H1 (cell line): ENCODE measurements around the gene CNFN. TPM values are rescaled to one million over a fixed set of nuclear protein-coding genes. Genes with fewer than 3 reads are reported as not detected.

ENCODE experiments used
- CTCF ChIA-PET: fragments of 300-600 bp; sonication (Branson Sonifier 250); formaldehyde crosslinking; loops from one replicate; lab custom pipeline; 2021; ENCODE audit not compliant: partially characterized antibody; lab: Charles Lee
- POLR2A ChIA-PET: fragments of 300-600 bp; sonication (Branson Sonifier 250); formaldehyde crosslinking; loops from one replicate; lab custom pipeline; 2021; ENCODE audit warnings: inconsistent platforms; ENCODE audit not compliant: partially characterized antibody; lab: Charles Lee
- DNase-seq, 2 experiments: peaks; one replicate each; pipeline versions ENCODE4 v3.0.0 to v3.0.0-alpha.2; 2010 to 2022; ENCODE audit warnings: low spot score in 2 of 2, low read depth in 1 of 2, mixed read lengths in 1 of 2
- FAIRE-seq: peaks from 2 replicates; lab custom pipeline; 2011; peaks lifted over from hg19 to GRCh38; lab: Jason Lieb, UNC
- H2AFZ ChIP-seq: 2 replicates; pipeline ENCODE4 v1.8.1; 2012; ENCODE audit warnings: low read length, inconsistent platforms
- H2AK5ac ChIP-seq: 2 replicates; pipeline ENCODE4 v1.6.1; 2013; ENCODE audit warnings: low read depth, low read length
- H2BK120ac ChIP-seq: replicated peaks from 2 replicates; pipeline ENCODE3; 2013; ENCODE audit warnings: low read depth, low read length, inconsistent platforms
- H2BK12ac ChIP-seq: 2 replicates; pipeline ENCODE4 v1.6.1; 2013; ENCODE audit warnings: low read depth, low read length
- H2BK15ac ChIP-seq: 2 replicates; pipeline ENCODE4 v1.6.1; 2013; ENCODE audit warnings: low read length
- H2BK20ac ChIP-seq: 2 replicates; pipeline ENCODE4 v1.6.1; 2013; ENCODE audit warnings: low read length
- H2BK5ac ChIP-seq: 2 replicates; pipeline ENCODE4 v1.6.1; 2013; ENCODE audit warnings: low read depth, low read length
- H3K14ac ChIP-seq: 2 replicates; pipeline ENCODE4 v1.6.1; 2013; ENCODE audit warnings: inconsistent platforms; ENCODE audit not compliant: insufficient read length
- H3K18ac ChIP-seq: 2 replicates; pipeline ENCODE4 v1.6.1; 2013; ENCODE audit warnings: low read length; ENCODE audit errors: extremely low read depth
- H3K23ac ChIP-seq: 2 replicates; pipeline ENCODE4 v1.6.1; 2013; ENCODE audit warnings: inconsistent platforms; ENCODE audit not compliant: insufficient read length
- H3K23me2 ChIP-seq: 2 replicates; pipeline ENCODE4 v1.6.1; 2013; ENCODE audit warnings: low read depth, low read length
- H3K27ac ChIP-seq: 2 replicates; pipeline ENCODE4 v1.6.1; 2011; ENCODE audit warnings: low read depth, low read length, inconsistent platforms
- H3K27me3 ChIP-seq, 4 experiments: replicated peaks in 1 of 4; 1 replicate in 1 of 4; 2 replicates in 3 of 4; pipeline versions ENCODE4 v1.6.1 to v1.8.1; 2011 to 2013; ENCODE audit warnings: low read length in 3 of 4, mild to moderate bottlenecking in 3 of 4, inconsistent platforms in 2 of 4, mixed read lengths in 2 of 4, moderate library complexity in 1 of 4; ENCODE audit not compliant: control insufficient read depth in 3 of 4, insufficient read depth in 3 of 4; ENCODE audit errors: extremely low read depth in 1 of 4
- H3K36me3 ChIP-seq, 4 experiments: 2 replicates each; pipeline versions ENCODE4 v1.6.1 to v1.8.1; 2011 to 2013; ENCODE audit warnings: mild to moderate bottlenecking in 4 of 4, low read length in 3 of 4, moderate library complexity in 2 of 4, control low read depth in 1 of 4, inconsistent platforms in 1 of 4; ENCODE audit not compliant: insufficient read depth in 4 of 4, control insufficient read depth in 2 of 4
- H3K4ac ChIP-seq: replicated peaks from 2 replicates; pipeline ENCODE3; 2013; ENCODE audit warnings: low read length, low read depth, mixed read lengths, inconsistent platforms; ENCODE audit not compliant: insufficient read length
- H3K4me1 ChIP-seq, 4 experiments: replicated peaks in 1 of 4; 1 replicate in 1 of 4; 2 replicates in 3 of 4; pipeline versions ENCODE4 v1.6.1 to v1.8.1; 2011 to 2013; ENCODE audit warnings: low read length in 3 of 4, inconsistent platforms in 2 of 4, mixed read lengths in 1 of 4; ENCODE audit not compliant: insufficient read depth in 4 of 4, control insufficient read depth in 3 of 4
- H3K4me2 ChIP-seq, 2 experiments: 2 replicates each; pipeline versions ENCODE4 v1.6.1 to v1.8.1; 2011 to 2013; ENCODE audit warnings: low read depth in 2 of 2, low read length in 2 of 2, control low read depth in 1 of 2, inconsistent platforms in 1 of 2, mild to moderate bottlenecking in 1 of 2; ENCODE audit not compliant: insufficient read depth in 1 of 2
- H3K4me3 ChIP-seq, 4 experiments: fragments of 200-600, 300-600 bp in 1 of 4; sonication (generic), shearing (Covaris generic), sonication (Bioruptor Twin) in 1 of 4; 2 replicates each; pipeline versions ENCODE4 v1.5.1 to v1.8.1; 2011 to 2016; ENCODE audit warnings: low read length in 4 of 4, low read depth in 3 of 4, control low read depth in 2 of 4, inconsistent platforms in 2 of 4, mild to moderate bottlenecking in 2 of 4, mixed read lengths in 1 of 4, moderate library complexity in 1 of 4; ENCODE audit not compliant: insufficient read depth in 2 of 4; ENCODE audit errors: extremely low read depth in 1 of 4
- H3K56ac ChIP-seq: replicated peaks from 2 replicates; pipeline ENCODE3; 2013; ENCODE audit warnings: low read depth, mild to moderate bottlenecking, mixed read lengths, low read length, inconsistent platforms; ENCODE audit not compliant: insufficient read length
- H3K79me1 ChIP-seq: 2 replicates; pipeline ENCODE4 v1.6.1; 2013; ENCODE audit warnings: low read depth, low read length, control low read depth
- H3K79me2 ChIP-seq, 2 experiments: 2 replicates each; pipeline versions ENCODE4 v1.6.1 to v1.8.1; 2012 to 2013; ENCODE audit warnings: low read length in 2 of 2, mild to moderate bottlenecking in 2 of 2, inconsistent platforms in 1 of 2; ENCODE audit not compliant: insufficient read depth in 2 of 2, control insufficient read depth in 1 of 2
- H3K9ac ChIP-seq, 4 experiments: replicated peaks in 1 of 4; 1 replicate in 1 of 4; 2 replicates in 3 of 4; pipeline versions ENCODE4 v1.6.1 to v1.8.1; 2011 to 2013; ENCODE audit warnings: low read depth in 3 of 4, low read length in 3 of 4, control low read depth in 2 of 4, mild to moderate bottlenecking in 2 of 4, moderate library complexity in 2 of 4, inconsistent platforms in 1 of 4; ENCODE audit errors: extremely low read depth in 1 of 4
- H3K9me3 ChIP-seq, 2 experiments: 2 replicates each; pipeline versions ENCODE4 v1.6.1 to v1.8.1; 2012 to 2013; ENCODE audit warnings: mild to moderate bottlenecking in 2 of 2, moderate library complexity in 2 of 2, control low read depth in 1 of 2, inconsistent platforms in 1 of 2, low read depth in 1 of 2, low read length in 1 of 2, mixed read lengths in 1 of 2; ENCODE audit not compliant: insufficient read depth in 2 of 2
- H4K20me1 ChIP-seq, 2 experiments: replicated peaks in 1 of 2; 2 replicates each; pipeline versions ENCODE3 to v1.8.1; 2011 to 2013; ENCODE audit warnings: inconsistent platforms in 2 of 2, low read length in 2 of 2, mild to moderate bottlenecking in 1 of 2; ENCODE audit not compliant: insufficient read depth in 2 of 2, control insufficient read depth in 1 of 2
- H4K5ac ChIP-seq: 2 replicates; pipeline ENCODE4 v1.6.1; 2013; ENCODE audit warnings: low read length, low read depth, mixed read lengths, inconsistent platforms; ENCODE audit not compliant: insufficient read length
- H4K8ac ChIP-seq: 2 replicates; pipeline ENCODE4 v1.8.0; 2013; ENCODE audit warnings: mild to moderate bottlenecking, moderate library complexity, low read length, inconsistent platforms; ENCODE audit not compliant: insufficient read depth; ENCODE audit errors: extremely low read depth
- H4K91ac ChIP-seq: replicated peaks from 2 replicates; pipeline ENCODE3; 2013; ENCODE audit warnings: low read length, mixed read lengths, inconsistent platforms; ENCODE audit not compliant: insufficient read length
- ASH2L ChIP-seq: fragments of 200-600, 300-600 bp; sonication (generic); IDR thresholded peaks from one replicate; pipeline ENCODE4 v1.7.1; 2017; ENCODE audit warnings: low read length
- FOSL1 ChIP-seq: IDR thresholded peaks from 2 replicates; pipeline ENCODE4 v1.6.1; 2011; ENCODE audit warnings: mild to moderate bottlenecking, low read depth, low read length, moderate library complexity; ENCODE audit not compliant: insufficient read depth
- WGBS, 2 experiments: shearing (Covaris generic) in 1 of 2; methylation state at CpG; one replicate each; pipeline versions ENCODE4 v1.1.6 to v1.1.7; 2013 to 2015; ENCODE audit warnings: low lambda C conversion rate in 2 of 2, mixed read lengths in 2 of 2, inconsistent platforms in 1 of 2, low coverage in 1 of 2, missing lambda C conversion rate in 1 of 2; ENCODE audit not compliant: insufficient replicate concordance in 2 of 2, insufficient coverage in 1 of 2, insufficient read length in 1 of 2; ENCODE audit errors: extremely low coverage in 1 of 2, missing lambda C conversion rate in 1 of 2; 5-methylcytosine and 5-hydroxymethylcytosine counted together
- polyA plus RNA-seq, 7 experiments: library from polyadenylated mRNA; depleted of rRNA in 3 of 7; stranded (reverse) in 5 of 7; unstranded in 2 of 7; fragments of >200 nt in 5 of 7; fragments of 200-250 nt in 2 of 7; gene quantifications; 1 replicate in 5 of 7; 2 replicates in 1 of 7; 4 replicates in 1 of 7; pipeline versions ENCODE4 v1.2.1 to v1.2.3, GENCODE V29; 2011 to 2013; ENCODE audit warnings: missing spikeins in 2 of 7, mixed read lengths in 2 of 7
- total RNA-seq: library from RNA; stranded (reverse); fragmentation: NEBNext Ultra II Directional; extraction: Animal tissue kit (Norgen Biotek cat#: 25700); gene quantifications from 2 replicates; pipeline ENCODE4 v1.2.1, GENCODE V29; 2021
- TF ChIP-seq, protein P1 (sequence below): IDR thresholded peaks from 2 replicates; pipeline ENCODE4 v1.6.1; 2012; ENCODE audit warnings: inconsistent platforms

CNFN gene
- total and polyA plus RNA-seq, 2 of the 8 experiments (the other 6 are each of a cell fraction or from before 2014, with no cell fraction given), result 8.9 to 31.5 TPM

DNA sequence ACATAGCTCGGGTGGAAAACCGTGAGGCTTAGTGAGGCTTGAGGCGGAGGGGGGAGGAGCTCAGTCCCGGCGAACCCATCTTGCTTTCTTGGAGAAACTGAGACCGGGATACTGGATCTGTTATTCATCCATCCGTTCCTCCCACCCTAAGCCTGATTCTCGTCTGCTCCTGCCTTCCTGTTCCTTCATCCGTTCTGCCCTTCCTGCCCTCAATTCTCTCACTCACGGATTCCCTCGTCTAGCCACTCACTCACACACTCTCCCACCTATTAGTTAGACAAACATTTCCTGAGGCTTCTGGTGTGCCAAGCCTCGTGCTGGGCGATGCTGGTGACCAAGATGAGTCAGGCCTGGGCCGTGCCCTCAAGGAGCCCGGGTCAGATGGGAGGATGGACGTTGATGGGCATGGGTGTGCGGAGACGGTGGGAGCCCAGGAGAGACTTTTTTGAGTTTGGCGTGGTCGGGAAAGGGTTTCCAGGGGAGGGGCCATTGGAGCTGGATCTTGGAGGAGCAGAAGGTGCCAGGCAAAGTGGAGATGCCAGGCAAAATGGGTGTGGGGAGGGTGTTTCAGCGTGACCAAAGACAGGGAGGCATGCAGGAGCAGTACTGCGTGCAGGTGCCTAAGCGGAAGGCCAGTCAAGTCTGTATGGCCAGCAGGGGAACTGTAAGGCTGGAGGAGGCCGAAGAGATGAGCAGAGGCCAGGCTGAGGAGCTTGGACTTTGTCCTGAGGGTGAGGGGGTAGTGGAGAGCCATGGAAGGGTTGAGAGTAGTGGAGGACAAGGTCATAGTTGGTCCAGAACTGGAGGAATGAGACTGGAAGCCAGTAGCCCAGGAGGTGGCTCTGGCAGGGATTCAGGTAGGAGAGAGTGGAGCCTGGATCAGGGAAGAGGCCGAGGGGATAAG, 7.4 kb upstream of the CNFN start:
- peaks cover 0 to 6% of the 10 kb centered on the region in 2 experiments; a peak in 1 of 4 replicates for H3K79me2 ChIP-seq
- POLR2A ChIA-PET, result interaction anchor here (0.6 to 7.7 kb wide), 13 partner anchors 9 to 1638 kb away, joined by 3 to 47 read pairs (median 3); partner anchors contain the start of genes CNFN and GSK3A
- H3K4me1 ChIP-seq, result peaks cover 7 to 12% (median 9%) of the 10 kb centered on the region in 4 experiments; a peak in 6 of 7 replicates
- H4K91ac ChIP-seq, result peak overlapping the region; percentile 59
- H3K36me3 ChIP-seq, result no peaks in the 10 kb centered on the region
- H3K4me2 ChIP-seq, result peak overlapping the region; percentile 84 to 89
- H3K56ac ChIP-seq, result peak overlapping the region; percentile 88
- peak overlapping the region; percentile 94 for H3K4ac ChIP-seq
- peaks cover 0 to 15% of the 10 kb centered on the region in 2 experiments for H4K20me1 ChIP-seq
- no peak overlapping the region; the same call in 1 of the 2 replicates for H3K18ac ChIP-seq
- peak overlapping the region; percentile 60; the same call in 1 of the 2 replicates for H2BK12ac ChIP-seq
- H2BK15ac ChIP-seq, result no peak overlapping the region; the same call in 1 of the 2 replicates
- H4K5ac ChIP-seq, result peak overlapping the region; percentile 49
- H3K14ac ChIP-seq, result no peak overlapping the region
- CTCF ChIA-PET, result interaction anchor here (0.7 to 3.0 kb wide), 16 partner anchors 9 to 419 kb away, joined by 3 to 15 read pairs (median 3); no protein-coding TSS in a partner anchor
- peaks cover 0 to 3% (median 1%) of the 10 kb centered on the region in 4 experiments; a peak in 5 of 7 replicates for H3K27me3 ChIP-seq
- DNase-seq, result no peak
- no peak overlapping the region for H2BK20ac ChIP-seq
- H2AK5ac ChIP-seq, result peak overlapping the region; percentile 19; the same call in 1 of the 2 replicates
- no peak for FAIRE-seq
- WGBS, 2 experiments, result 24% methylated on average over 25 of the region's 25 CpGs; no CpG with 5 or more reads in 1 of the 2 experiments
- no peak overlapping the region for H3K27ac ChIP-seq
- H3K4me3 ChIP-seq, result peak overlapping the region; percentile 81 to 89 (median 86)
- peaks cover 7% of the 10 kb centered on the region for H3K79me1 ChIP-seq
- H3K23me2 ChIP-seq, result peaks cover 17% of the 10 kb centered on the region; the same call in 1 of the 2 replicates
- H2BK120ac ChIP-seq, result no peak overlapping the region
- H4K8ac ChIP-seq, result no peak overlapping the region; the same call in none of the 2 replicates
- no peak overlapping the region for H3K23ac ChIP-seq
- H2AFZ ChIP-seq, result peak overlapping the region; percentile 87; the same call in 1 of the 2 replicates
- peak; percentile 14 for TF ChIP-seq ASH2L
- TF ChIP-seq, protein P1, sequence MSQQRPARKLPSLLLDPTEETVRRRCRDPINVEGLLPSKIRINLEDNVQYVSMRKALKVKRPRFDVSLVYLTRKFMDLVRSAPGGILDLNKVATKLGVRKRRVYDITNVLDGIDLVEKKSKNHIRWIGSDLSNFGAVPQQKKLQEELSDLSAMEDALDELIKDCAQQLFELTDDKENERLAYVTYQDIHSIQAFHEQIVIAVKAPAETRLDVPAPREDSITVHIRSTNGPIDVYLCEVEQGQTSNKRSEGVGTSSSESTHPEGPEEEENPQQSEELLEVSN, result no peak
- TF ChIP-seq FOSL1, result no peak
- peak overlapping the region; percentile 54 to 93 (median 70) for H3K9ac ChIP-seq
- H3K9me3 ChIP-seq, result no peaks in the 10 kb centered on the region
- peak overlapping the region; percentile 46; the same call in 1 of the 2 replicates for H2BK5ac ChIP-seq
